ENCODE results near the gene DNASE1L3.

Gene DNASE1L3

DNA sequence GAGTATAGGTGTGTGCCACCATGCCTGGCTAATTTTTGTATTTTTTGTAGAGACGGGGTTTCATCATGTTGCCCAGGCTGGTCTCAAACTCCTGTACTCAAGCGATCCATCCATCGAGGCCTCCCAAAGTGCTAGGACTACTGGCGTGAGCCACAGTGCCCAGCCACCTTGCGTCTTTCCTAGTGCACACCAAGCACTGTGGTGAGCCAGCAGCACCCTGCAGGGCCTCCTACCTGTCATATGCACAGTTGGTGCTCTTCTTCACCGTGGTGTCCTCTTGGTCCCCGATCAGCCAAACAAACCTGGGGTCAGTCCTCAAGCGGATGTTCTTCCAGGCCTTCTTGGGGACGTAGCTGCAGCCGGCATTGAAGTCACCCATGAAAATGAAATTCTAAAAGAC is 13.2 kb downstream of the DNASE1L3 start:
- Histone ChIP-seq H3K4me1 (ENCODE audit: control insufficient read depth, insufficient read depth, low read length) (no peaks in the 10 kb centered on the region), H3K4me2 (ENCODE audit: low read length) (no peak overlapping the region), H3K27me3 (ENCODE audit: control insufficient read depth, insufficient read depth, low read length) (peaks cover 15% of the 10 kb centered on the region), H3K9ac (ENCODE audit: low read depth, low read length) (no peak overlapping the region), H3K36me3 (ENCODE audit: insufficient read depth, low read length) (no peaks in the 10 kb centered on the region), H3K9me3 (replicated peaks; ENCODE audit: low read length) (no peaks in the 10 kb centered on the region), H3K4me3 (ENCODE audit: low read length) (no peak overlapping the region)

DNA sequence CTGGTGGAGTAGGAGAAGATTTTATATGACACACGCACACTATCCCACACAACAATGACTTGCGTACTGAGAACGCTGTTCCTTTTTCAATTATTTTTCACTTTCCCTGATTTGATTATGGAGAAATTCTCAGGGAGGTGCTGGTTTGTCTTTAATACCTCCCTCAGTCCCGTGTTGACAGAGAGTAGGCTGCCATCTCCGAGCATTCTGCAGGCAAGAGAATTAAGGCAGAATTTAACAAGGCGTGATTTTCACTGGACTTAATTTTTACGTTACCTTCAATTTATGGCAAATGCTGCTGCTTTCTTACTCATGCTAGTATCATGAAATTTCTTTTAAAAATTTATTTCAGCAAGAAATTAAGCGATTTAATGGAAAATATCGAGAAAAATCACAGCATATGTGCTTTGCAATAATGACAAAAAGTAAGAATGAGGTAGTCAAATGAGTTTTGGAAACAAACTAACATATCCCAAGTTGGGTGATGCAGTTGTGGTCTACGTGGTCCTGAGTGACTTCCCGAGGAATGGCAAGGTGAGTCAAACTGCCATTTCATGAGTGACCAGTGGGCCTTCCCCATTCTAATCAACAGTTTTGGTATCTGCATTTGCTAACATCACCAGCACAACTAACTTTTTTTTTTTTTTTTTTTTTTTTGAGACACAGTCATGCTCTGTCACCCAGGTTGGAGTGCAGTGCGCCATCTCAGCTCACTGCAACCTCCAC is 16.9 kb downstream of the DNASE1L3 start:
- H3K27me3 ChIP-seq (ENCODE audit: control insufficient read depth, insufficient read depth, low read length), result no peaks in the 10 kb centered on the region
- H3K36me3 ChIP-seq (ENCODE audit: insufficient read depth, low read length), result no peaks in the 10 kb centered on the region
- H3K9ac ChIP-seq (ENCODE audit: low read depth, low read length), result no peak overlapping the region
- H3K4me3 ChIP-seq (ENCODE audit: low read length), result no peak overlapping the region
- no peaks in the 10 kb centered on the region for H3K9me3 ChIP-seq (replicated peaks; ENCODE audit: low read length)
- no peaks in the 10 kb centered on the region for H3K4me1 ChIP-seq (ENCODE audit: control insufficient read depth, insufficient read depth, low read length)
- no peak overlapping the region for H3K4me2 ChIP-seq (ENCODE audit: low read length)

DNA sequence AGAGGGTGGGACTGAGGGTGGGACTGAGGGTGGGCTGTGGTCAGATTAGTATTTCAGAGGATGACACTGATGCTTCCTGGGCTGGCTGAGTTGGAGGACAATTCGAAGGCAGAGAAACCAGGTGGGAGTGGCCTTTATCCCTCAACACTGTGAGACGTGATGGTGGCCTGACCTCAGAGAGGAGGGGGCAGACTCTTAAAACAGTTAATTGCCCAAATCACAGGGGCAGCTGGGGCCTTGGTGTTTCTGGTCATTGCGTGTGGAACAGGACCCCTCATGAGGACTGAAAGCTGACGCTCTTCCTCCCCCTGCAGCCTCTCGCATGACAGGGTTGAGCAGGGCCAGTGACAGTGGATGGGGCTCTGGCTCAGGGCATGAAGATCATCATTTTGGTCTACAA is 18.7 kb downstream of the DNASE1L3 start:
- Histone ChIP-seq H3K9me3 (replicated peaks; ENCODE audit: low read length) (no peaks in the 10 kb centered on the region), H3K9ac (ENCODE audit: low read depth, low read length) (no peak overlapping the region), H3K4me1 (ENCODE audit: control insufficient read depth, insufficient read depth, low read length) (no peaks in the 10 kb centered on the region), H3K36me3 (ENCODE audit: insufficient read depth, low read length) (no peaks in the 10 kb centered on the region), H3K4me3 (ENCODE audit: low read length) (no peak overlapping the region), H3K4me2 (ENCODE audit: low read length) (no peak overlapping the region), H3K27me3 (ENCODE audit: control insufficient read depth, insufficient read depth, low read length) (no peaks in the 10 kb centered on the region)

DNA sequence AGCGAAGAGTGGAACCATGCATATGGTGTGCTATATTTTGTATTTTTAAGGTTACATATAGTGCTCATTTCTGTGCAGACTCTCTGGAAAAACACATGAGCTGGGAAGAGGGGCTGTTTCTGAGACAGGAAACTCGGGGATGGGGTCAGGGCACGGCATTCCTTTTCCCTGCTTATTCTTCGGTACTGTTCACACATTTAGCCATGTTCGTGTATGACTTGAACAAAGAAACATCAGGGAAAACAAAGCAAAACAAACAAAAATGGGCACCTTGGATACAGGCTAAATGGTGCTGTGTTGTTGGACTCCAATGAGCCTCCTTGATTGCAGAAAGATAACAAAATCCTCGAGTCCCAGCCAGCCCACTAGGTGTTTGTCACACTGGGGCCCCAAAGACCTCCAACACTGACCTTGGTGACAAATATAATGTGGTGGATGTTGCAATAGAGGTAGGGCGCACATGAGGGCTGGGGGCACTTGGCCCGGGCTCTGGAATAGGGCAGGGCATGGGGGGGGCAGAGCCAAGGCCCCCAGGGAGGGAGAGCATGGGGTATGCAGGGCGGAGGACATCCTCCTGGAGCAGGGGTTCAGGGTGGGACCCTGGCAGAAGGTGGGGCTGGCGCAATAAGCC is 19.3 kb downstream of the DNASE1L3 start:
- Histone ChIP-seq H3K9me3 (replicated peaks; ENCODE audit: low read length) (no peaks in the 10 kb centered on the region), H3K36me3 (ENCODE audit: insufficient read depth, low read length) (no peaks in the 10 kb centered on the region), H3K4me2 (ENCODE audit: low read length) (no peak overlapping the region), H3K9ac (ENCODE audit: low read depth, low read length) (no peak overlapping the region), H3K4me3 (ENCODE audit: low read length) (no peak overlapping the region), H3K4me1 (ENCODE audit: control insufficient read depth, insufficient read depth, low read length) (no peaks in the 10 kb centered on the region), H3K27me3 (ENCODE audit: control insufficient read depth, insufficient read depth, low read length) (peaks cover 3% of the 10 kb centered on the region)

DNA sequence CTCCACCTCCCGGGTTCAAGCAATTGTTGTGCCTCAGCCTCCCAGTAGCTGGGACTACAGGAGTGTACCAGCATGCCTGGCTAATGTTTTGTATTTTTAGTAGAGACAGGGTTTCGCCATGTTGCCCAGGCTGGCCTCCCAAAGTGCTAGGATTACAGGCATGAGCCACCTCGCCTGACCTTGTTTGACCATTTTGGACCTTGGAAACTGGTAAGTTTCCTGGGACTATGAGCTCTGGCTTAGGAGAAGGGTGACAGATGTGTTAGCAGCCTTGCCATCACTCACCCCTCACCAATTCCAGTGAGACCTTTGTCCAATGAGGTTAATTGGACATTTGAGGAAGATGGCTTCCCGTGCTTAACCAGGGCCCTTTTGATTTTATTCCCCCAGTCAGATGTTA is 19.9 kb downstream of the DNASE1L3 start:
- H3K36me3 ChIP-seq (ENCODE audit: insufficient read depth, low read length), result no peaks in the 10 kb centered on the region
- no peaks in the 10 kb centered on the region for H3K9me3 ChIP-seq (replicated peaks; ENCODE audit: low read length)
- no peak overlapping the region for H3K4me2 ChIP-seq (ENCODE audit: low read length)
- no peak overlapping the region for H3K4me3 ChIP-seq (ENCODE audit: low read length)
- no peaks in the 10 kb centered on the region for H3K4me1 ChIP-seq (ENCODE audit: control insufficient read depth, insufficient read depth, low read length)
- H3K9ac ChIP-seq (ENCODE audit: low read depth, low read length), result no peak overlapping the region
- H3K27me3 ChIP-seq (ENCODE audit: control insufficient read depth, insufficient read depth, low read length), result peaks cover 8% of the 10 kb centered on the region

DNA sequence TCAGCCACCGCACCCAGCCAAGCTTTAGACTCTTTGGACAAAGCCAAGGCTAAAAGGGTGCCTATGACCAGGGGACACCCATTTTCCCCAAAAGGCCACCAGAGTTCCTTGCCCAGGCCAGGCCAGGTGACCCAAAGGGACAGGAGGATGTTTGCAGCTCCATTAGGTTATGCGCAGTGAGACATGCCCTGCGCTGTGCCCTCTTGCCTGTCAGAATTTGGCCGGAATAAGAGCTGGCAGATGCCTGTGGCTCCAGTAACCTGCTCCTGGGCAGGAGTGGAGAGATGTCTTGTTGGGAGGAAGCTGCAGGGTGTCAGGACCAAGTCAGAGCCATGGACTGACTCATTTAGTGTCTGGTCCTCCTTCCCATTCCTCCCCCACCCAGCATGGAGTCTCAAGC is 20.5 kb downstream of the DNASE1L3 start:
- H3K9ac ChIP-seq (ENCODE audit: low read depth, low read length), result no peak overlapping the region
- H3K4me1 ChIP-seq (ENCODE audit: control insufficient read depth, insufficient read depth, low read length), result no peaks in the 10 kb centered on the region
- no peaks in the 10 kb centered on the region for H3K9me3 ChIP-seq (replicated peaks; ENCODE audit: low read length)
- H3K36me3 ChIP-seq (ENCODE audit: insufficient read depth, low read length), result no peaks in the 10 kb centered on the region
- H3K4me2 ChIP-seq (ENCODE audit: low read length), result no peak overlapping the region
- H3K27me3 ChIP-seq (ENCODE audit: control insufficient read depth, insufficient read depth, low read length), result peaks cover 10% of the 10 kb centered on the region
- H3K4me3 ChIP-seq (ENCODE audit: low read length), result no peak overlapping the region

DNA sequence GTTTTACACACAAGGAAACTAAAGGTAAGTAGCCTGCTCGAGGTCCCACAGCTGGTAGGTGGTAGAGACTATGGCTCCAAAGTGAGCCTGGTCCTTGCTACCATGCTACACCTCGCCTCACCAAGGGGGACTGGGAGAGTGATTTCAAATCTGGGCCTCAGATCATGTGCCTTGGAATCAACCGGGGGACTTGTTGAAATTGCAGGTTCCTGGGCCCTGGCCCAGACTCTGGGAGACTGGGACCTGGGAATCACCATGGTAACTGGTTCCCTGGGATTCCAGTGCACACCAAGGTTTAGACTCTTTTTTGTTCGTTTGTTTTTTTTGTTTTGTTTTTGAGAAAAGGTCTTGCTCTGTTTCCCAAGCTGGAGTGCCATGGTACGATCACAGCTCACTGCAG is 21.1 kb downstream of the DNASE1L3 start:
- Histone ChIP-seq H3K36me3 (ENCODE audit: insufficient read depth, low read length) (no peaks in the 10 kb centered on the region), H3K9ac (ENCODE audit: low read depth, low read length) (no peak overlapping the region), H3K4me1 (ENCODE audit: control insufficient read depth, insufficient read depth, low read length) (no peaks in the 10 kb centered on the region), H3K27me3 (ENCODE audit: control insufficient read depth, insufficient read depth, low read length) (peaks cover 13% of the 10 kb centered on the region), H3K4me3 (ENCODE audit: low read length) (no peak overlapping the region), H3K4me2 (ENCODE audit: low read length) (no peak overlapping the region), H3K9me3 (replicated peaks; ENCODE audit: low read length) (no peaks in the 10 kb centered on the region)

DNA sequence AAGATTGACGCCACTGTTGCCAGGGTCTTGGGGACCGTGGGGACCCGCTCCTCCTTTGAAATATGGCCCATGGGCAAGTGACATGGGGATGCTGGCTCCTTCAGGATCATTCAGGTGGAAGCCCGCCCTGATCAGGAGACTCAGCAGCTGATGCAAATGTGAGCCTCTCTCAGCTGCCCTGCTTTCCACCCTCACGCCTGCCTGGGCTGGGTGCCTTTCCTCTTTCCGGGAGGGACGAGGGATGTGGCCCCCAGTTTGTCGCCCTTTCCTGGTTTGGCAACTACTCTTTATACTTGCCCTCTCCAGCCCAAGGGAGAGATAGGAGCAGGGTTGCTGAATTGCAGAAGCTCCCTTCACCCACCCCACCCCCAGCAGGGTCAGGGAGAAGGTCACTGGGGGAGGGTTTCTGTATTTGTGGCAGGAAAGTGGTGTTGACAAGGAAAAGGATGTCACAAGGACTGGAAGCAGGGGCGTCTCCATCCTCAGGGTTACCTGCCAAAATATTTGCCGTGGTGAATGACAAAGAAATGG is 21.8 kb downstream of the DNASE1L3 start:
- Histone ChIP-seq H3K4me2 (ENCODE audit: low read length) (no peak overlapping the region), H3K27me3 (ENCODE audit: control insufficient read depth, insufficient read depth, low read length) (peaks cover 18% of the 10 kb centered on the region), H3K4me3 (ENCODE audit: low read length) (no peak overlapping the region), H3K36me3 (ENCODE audit: insufficient read depth, low read length) (no peaks in the 10 kb centered on the region), H3K4me1 (ENCODE audit: control insufficient read depth, insufficient read depth, low read length) (no peaks in the 10 kb centered on the region), H3K9ac (ENCODE audit: low read depth, low read length) (no peak overlapping the region), H3K9me3 (replicated peaks; ENCODE audit: low read length) (no peaks in the 10 kb centered on the region)

DNA sequence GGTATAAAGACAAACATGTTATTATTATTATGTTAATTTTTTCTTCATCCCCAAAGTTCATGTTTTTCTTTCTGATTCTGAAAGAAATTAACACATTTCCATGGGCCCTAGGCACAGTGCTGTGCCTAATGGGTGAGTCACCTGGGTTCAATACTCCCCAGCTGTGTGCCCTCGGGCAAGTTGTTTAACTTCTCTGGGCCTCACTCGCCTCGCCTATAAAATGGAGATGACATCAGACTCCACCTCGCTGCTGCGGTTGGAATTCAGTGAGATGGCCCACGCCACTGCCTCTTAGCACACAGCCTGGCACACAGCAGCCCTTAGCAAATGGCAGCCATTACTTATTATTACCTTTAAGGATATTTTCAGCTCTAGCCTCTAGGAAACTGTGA is 22.6 kb downstream of the DNASE1L3 start:
- no peaks in the 10 kb centered on the region for H3K4me1 ChIP-seq (ENCODE audit: control insufficient read depth, insufficient read depth, low read length)
- no peak overlapping the region for H3K4me2 ChIP-seq (ENCODE audit: low read length)
- peaks cover 26% of the 10 kb centered on the region for H3K27me3 ChIP-seq (ENCODE audit: control insufficient read depth, insufficient read depth, low read length)
- no peaks in the 10 kb centered on the region for H3K9me3 ChIP-seq (replicated peaks; ENCODE audit: low read length)
- no peaks in the 10 kb centered on the region for H3K36me3 ChIP-seq (ENCODE audit: insufficient read depth, low read length)
- no peak overlapping the region for H3K9ac ChIP-seq (ENCODE audit: low read depth, low read length)
- no peak overlapping the region for H3K4me3 ChIP-seq (ENCODE audit: low read length)

DNA sequence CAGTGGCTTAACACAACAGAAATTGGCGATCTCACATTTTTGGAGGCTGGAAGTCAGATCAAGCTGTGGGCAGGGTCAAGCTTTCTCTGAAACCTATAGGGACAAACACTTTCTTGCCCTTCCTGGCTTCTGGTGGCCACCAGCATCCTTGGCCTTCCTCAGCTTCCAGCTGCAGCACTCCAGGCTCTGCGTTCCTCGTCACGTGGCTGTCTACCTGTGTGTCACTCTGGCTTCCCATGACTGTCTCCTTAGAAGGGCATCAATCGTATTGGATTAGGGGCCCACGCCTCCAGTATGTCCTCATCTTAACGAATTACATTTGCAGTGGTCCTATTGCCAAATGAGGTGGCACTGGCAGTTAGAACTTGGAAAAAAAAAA is 25.8 kb downstream of the DNASE1L3 start:
- H3K27me3 ChIP-seq (ENCODE audit: control insufficient read depth, insufficient read depth, low read length), result peaks cover 40% of the 10 kb centered on the region
- H3K9me3 ChIP-seq (replicated peaks; ENCODE audit: low read length), result no peaks in the 10 kb centered on the region
- no peaks in the 10 kb centered on the region for H3K36me3 ChIP-seq (ENCODE audit: insufficient read depth, low read length)
- no peak overlapping the region for H3K9ac ChIP-seq (ENCODE audit: low read depth, low read length)
- no peak overlapping the region for H3K4me2 ChIP-seq (ENCODE audit: low read length)
- no peaks in the 10 kb centered on the region for H3K4me1 ChIP-seq (ENCODE audit: control insufficient read depth, insufficient read depth, low read length)
- no peak overlapping the region for H3K4me3 ChIP-seq (ENCODE audit: low read length)

DNA sequence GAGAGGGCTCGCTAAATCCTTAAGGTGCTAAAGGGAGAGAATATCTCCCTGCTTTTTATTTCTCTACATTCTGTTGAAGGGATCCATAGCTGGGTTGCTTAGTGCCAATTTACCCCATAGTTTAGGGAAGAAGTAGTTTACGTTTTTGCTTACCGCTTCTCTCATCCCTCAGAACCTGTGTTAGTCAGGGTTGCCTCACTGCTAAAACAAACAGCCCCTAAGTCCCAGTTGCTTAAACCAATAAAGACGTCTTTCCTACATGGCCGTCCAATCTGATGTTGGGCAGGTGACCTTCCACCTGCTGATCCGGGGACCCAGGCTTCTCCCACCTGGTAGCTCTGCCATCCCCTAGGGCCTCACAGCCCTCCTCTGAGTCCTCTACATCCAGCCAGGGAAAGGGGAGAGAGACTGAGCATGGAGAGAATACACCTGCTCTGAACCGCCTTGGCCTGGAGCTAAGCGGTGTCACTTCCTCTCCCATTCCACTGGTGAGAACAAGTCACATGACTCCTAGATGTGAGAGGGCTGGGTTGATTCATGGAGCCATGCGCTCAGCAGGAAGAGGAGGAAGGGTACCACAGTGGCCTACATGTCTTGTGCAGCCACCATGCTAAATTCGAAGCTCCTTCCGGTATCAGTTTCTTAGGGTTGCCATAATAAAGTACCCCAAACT is 26.3 kb downstream of the DNASE1L3 start:
- Histone ChIP-seq H3K36me3 (ENCODE audit: insufficient read depth, low read length) (no peaks in the 10 kb centered on the region), H3K9me3 (replicated peaks; ENCODE audit: low read length) (no peaks in the 10 kb centered on the region), H3K4me2 (ENCODE audit: low read length) (no peak overlapping the region), H3K9ac (ENCODE audit: low read depth, low read length) (no peak overlapping the region), H3K27me3 (ENCODE audit: control insufficient read depth, insufficient read depth, low read length) (peaks cover 40% of the 10 kb centered on the region), H3K4me3 (ENCODE audit: low read length) (no peak overlapping the region), H3K4me1 (ENCODE audit: control insufficient read depth, insufficient read depth, low read length) (no peaks in the 10 kb centered on the region)
